Activated CD4-positive, alpha-beta T cell treated with anti-CD3 and anti-CD28 coated beads for 24 hours (primary cell): Measurements from ENCODE around the gene HOXB7.
A peak's percentile ranks its signal among the peaks of the same experiment; 100 is the strongest.

Experiments used
- DNase-seq, 2 donors: peaks; one replicate each; pipeline ENCODE4 v3.0.0-alpha.2; 2020; ENCODE audit warnings: low read depth in 2 of 2

HOXB7 gene

GRCh38 chr17:48623583-48623982, 12.8 kb upstream of the HOXB7 start:
- DNase-seq: no peak

GRCh38 chr17:48622857-48623256, 12.0 kb upstream of the HOXB7 start:
- DNase-seq: no peak

- no peak for DNase-seq
Observed at GRCh38 chr17:48621410-48622392, 10.9 kb upstream of the HOXB7 start.

- no peak for DNase-seq
Observed at GRCh38 chr17:48620461-48621139, 9.8 kb upstream of the HOXB7 start.

GRCh38 chr17:48619826-48620449, 9.1 kb upstream of the HOXB7 start:
- DNase-seq: no peak

GRCh38 chr17:48618256-48618896, 7.6 kb upstream of the HOXB7 start:
- peak; percentile 76 to 80 for DNase-seq

GRCh38 chr17:48617471-48618255, 6.8 kb upstream of the HOXB7 start:
- no peak for DNase-seq

GRCh38 chr17:48616717-48617470, 6.1 kb upstream of the HOXB7 start:
- DNase-seq: no peak

- DNase-seq: no peak
Observed at GRCh38 chr17:48615963-48616716, 5.3 kb upstream of the HOXB7 start.

- no peak for DNase-seq
Observed at GRCh38 chr17:48615047-48615962, 4.5 kb upstream of the HOXB7 start, which contains the start of gene HOXB8. HOXB8 (minus strand) TSS chr17:48615292; CDS start chr17:48614704, 588 bp downstream.

- DNase-seq: no peak
Observed at GRCh38 chr17:48613862-48614694, 3.3 kb upstream of the HOXB7 start.

- no peak for DNase-seq
Observed at GRCh38 chr17:48612854-48613691, 2.3 kb upstream of the HOXB7 start.

- no peak for DNase-seq
Observed at GRCh38 chr17:48612456-48612853, 1.6 kb upstream of the HOXB7 start.

- DNase-seq: no peak
Observed at GRCh38 chr17:48611681-48612455, 1.1 kb upstream of the HOXB7 start.

GRCh38 chr17:48611213-48611612, 396 bp upstream of the HOXB7 start:
- no peak for DNase-seq

GRCh38 chr17:48609759-48610281, 997 bp downstream of the HOXB7 start:
- DNase-seq: no peak
